Parathyroid adenoma (tissue), 2 donors: ENCODE measurements around the gene LSM3.

Experiments used
- H2AFZ ChIP-seq: fragments of 300-600 bp; sonication (generic); one replicate; pipeline ENCODE4 v1.7.0; 2017; ENCODE audit warnings: antibody characterized with exemption, mild to moderate bottlenecking
- H3K27ac ChIP-seq: fragments of 300-600 bp; sonication (generic); one replicate; pipeline ENCODE4 v1.7.0; 2017
- H3K27me3 ChIP-seq: fragments of 300-600 bp; sonication (generic); one replicate; pipeline ENCODE4 v1.7.0; 2017; ENCODE audit warnings: low read length; ENCODE audit not compliant: control insufficient read depth, insufficient read depth
- H3K36me3 ChIP-seq: fragments of 300-600 bp; sonication (generic); one replicate; pipeline ENCODE4 v1.7.0; 2017; ENCODE audit warnings: low read length; ENCODE audit not compliant: control insufficient read depth, insufficient read depth
- H3K4me1 ChIP-seq: fragments of 300-600 bp; sonication (generic); one replicate; pipeline ENCODE4 v1.7.0; 2017; ENCODE audit warnings: control low read depth
- H3K4me2 ChIP-seq: fragments of 300-600 bp; sonication (generic); one replicate; pipeline ENCODE4 v1.7.0; 2017; ENCODE audit warnings: low read length
- H3K4me3 ChIP-seq: fragments of 300-600 bp; sonication (generic); one replicate; pipeline ENCODE4 v1.7.0; 2017; ENCODE audit warnings: low read depth, low read length
- H3K79me2 ChIP-seq: fragments of 300-600 bp; sonication (generic); one replicate; pipeline ENCODE4 v1.7.0; 2017; ENCODE audit warnings: control low read depth
- H3K9ac ChIP-seq: fragments of 300-600 bp; sonication (generic); one replicate; pipeline ENCODE4 v1.7.0; 2017; ENCODE audit warnings: mild to moderate bottlenecking
- H3K9me3 ChIP-seq: fragments of 300-600 bp; sonication (generic); one replicate; pipeline ENCODE4 v1.7.0; 2017; ENCODE audit warnings: low read length; ENCODE audit not compliant: control insufficient read depth
- CTCF ChIP-seq: fragments of 300-600 bp; sonication (generic); IDR thresholded peaks from one replicate; pipeline ENCODE4 v1.7.0; 2017; ENCODE audit warnings: antibody characterized with exemption, mild to moderate bottlenecking
- donor health status: primary hyperparathyroidism.

Gene LSM3

GRCh38 chr3:14177580-14178246, 904 bp upstream of the LSM3 start:
- Histone ChIP-seq H3K27me3 (no peaks in the 10 kb centered on the region), H3K36me3 (no peaks in the 10 kb centered on the region), H3K9me3 (no peaks in the 10 kb centered on the region), H3K27ac (peak overlapping the region; percentile 89), H3K79me2 (peaks cover 30% of the 10 kb centered on the region), H3K4me3 (peak overlapping the region; percentile 84), H3K9ac (peak overlapping the region; percentile 90), H3K4me2 (peak overlapping the region; percentile 89), H3K4me1 (peaks cover 4% of the 10 kb centered on the region), H2AFZ (peak overlapping the region; percentile 95)
- TF ChIP-seq CTCF, result no peak

GRCh38 chr3:14179114-14179465, 473 bp downstream of the LSM3 start:
- peak overlapping the region; percentile 95 for H2AFZ ChIP-seq
- peak overlapping the region; percentile 84 for H3K4me3 ChIP-seq
- H3K79me2 ChIP-seq, result peaks cover 26% of the 10 kb centered on the region
- TF ChIP-seq CTCF, result no peak
- H3K4me1 ChIP-seq, result peaks cover 4% of the 10 kb centered on the region
- peak overlapping the region; percentile 90 for H3K4me2 ChIP-seq
- peak overlapping the region; percentile 89 for H3K27ac ChIP-seq
- H3K27me3 ChIP-seq, result no peaks in the 10 kb centered on the region
- H3K36me3 ChIP-seq, result no peaks in the 10 kb centered on the region
- no peaks in the 10 kb centered on the region for H3K9me3 ChIP-seq
- no peak overlapping the region for H3K9ac ChIP-seq

GRCh38 chr3:14179795-14180194, 1.2 kb downstream of the LSM3 start:
- Histone ChIP-seq H3K4me2 (no peak overlapping the region), H3K27me3 (no peaks in the 10 kb centered on the region), H3K9me3 (no peaks in the 10 kb centered on the region), H2AFZ (no peak overlapping the region), H3K9ac (no peak overlapping the region), H3K79me2 (peaks cover 26% of the 10 kb centered on the region), H3K27ac (no peak overlapping the region), H3K4me1 (peaks cover 4% of the 10 kb centered on the region), H3K36me3 (no peaks in the 10 kb centered on the region), H3K4me3 (no peak overlapping the region)
- no peak for TF ChIP-seq CTCF

GRCh38 chr3:14181253-14181652, 2.6 kb downstream of the LSM3 start:
- TF ChIP-seq CTCF, result no peak
- no peak overlapping the region for H3K27ac ChIP-seq
- H2AFZ ChIP-seq, result no peak overlapping the region
- no peak overlapping the region for H3K4me3 ChIP-seq
- no peaks in the 10 kb centered on the region for H3K27me3 ChIP-seq
- no peaks in the 10 kb centered on the region for H3K9me3 ChIP-seq
- H3K4me2 ChIP-seq, result no peak overlapping the region
- H3K9ac ChIP-seq, result no peak overlapping the region
- peaks cover 16% of the 10 kb centered on the region for H3K79me2 ChIP-seq
- no peaks in the 10 kb centered on the region for H3K36me3 ChIP-seq
- H3K4me1 ChIP-seq, result peaks cover 4% of the 10 kb centered on the region

GRCh38 chr3:14183015-14183577, 4.5 kb downstream of the LSM3 start:
- Histone ChIP-seq H3K9ac (no peak overlapping the region), H3K36me3 (no peaks in the 10 kb centered on the region), H3K4me1 (no peaks in the 10 kb centered on the region), H3K4me3 (no peak overlapping the region), H3K9me3 (no peaks in the 10 kb centered on the region), H3K79me2 (peaks cover 1% of the 10 kb centered on the region), H3K4me2 (no peak overlapping the region), H3K27me3 (no peaks in the 10 kb centered on the region), H3K27ac (no peak overlapping the region), H2AFZ (no peak overlapping the region)
- no peak for TF ChIP-seq CTCF
